SK-N-SH treated with all-trans-retinoic acid at 6 μM for 48 hours (cell line): ENCODE results near the gene IKZF2.

Experiments
- ATAC-seq: fragments of 200-7000 bp; cut with Tn5 transposase; 3 replicates; pipeline ENCODE4 v1.9.1; 2020; ENCODE audit warnings: mild to moderate bottlenecking, moderate library complexity
- CSDC2 ChIP-seq: fragments of 250-450 bp; sonication (Bioruptor Pico); IDR thresholded peaks from 2 replicates; pipeline ENCODE4 v1.5.0; 2020; ENCODE audit warnings: mild to moderate bottlenecking, moderate library complexity
- ESRRG ChIP-seq: fragments of 250-450 bp; sonication (Bioruptor Pico); IDR thresholded peaks from 2 replicates; pipeline ENCODE4 v1.6.1; 2021; ENCODE audit warnings: mild to moderate bottlenecking
- GLIS3 ChIP-seq: fragments of 250-450 bp; sonication (Bioruptor Pico); IDR thresholded peaks from 2 replicates; pipeline ENCODE4 v1.5.0; 2020; ENCODE audit warnings: mild to moderate bottlenecking, moderate library complexity
- ISL1 ChIP-seq: fragments of 250-450 bp; sonication (Bioruptor Pico); IDR thresholded peaks from 2 replicates; pipeline ENCODE4 v2.1.2; 2022; ENCODE audit warnings: mild to moderate bottlenecking, moderate library complexity
- OSR1 ChIP-seq: fragments of 250-450 bp; sonication (Bioruptor Pico); IDR thresholded peaks from 2 replicates; pipeline ENCODE4 v1.8.0; 2022; ENCODE audit warnings: moderate library complexity, mild to moderate bottlenecking, inconsistent platforms
- PPARA ChIP-seq: fragments of 250-450 bp; sonication (Bioruptor Pico); IDR thresholded peaks from 2 replicates; pipeline ENCODE4 v1.5.0; 2020; ENCODE audit warnings: mild to moderate bottlenecking, borderline replicate concordance
- RARB ChIP-seq: fragments of 250-450 bp; sonication (Bioruptor Pico); IDR thresholded peaks from 2 replicates; pipeline ENCODE4 v1.8.0; 2021; ENCODE audit warnings: mild to moderate bottlenecking, moderate library complexity
- SNAI2 ChIP-seq: fragments of 250-450 bp; sonication (Bioruptor Pico); IDR thresholded peaks from 2 replicates; pipeline ENCODE4 v1.5.0; 2020; ENCODE audit warnings: mild to moderate bottlenecking, moderate library complexity
- TCF4 ChIP-seq: fragments of 250-450 bp; sonication (Bioruptor Pico); IDR thresholded peaks from 2 replicates; pipeline ENCODE4 v1.8.0; 2021; ENCODE audit warnings: mild to moderate bottlenecking, moderate library complexity, borderline replicate concordance
- TOX ChIP-seq: fragments of 250-450 bp; sonication (Bioruptor Pico); IDR thresholded peaks from 2 replicates; pipeline ENCODE4 v1.8.0; 2021; ENCODE audit warnings: mild to moderate bottlenecking, moderate library complexity, borderline replicate concordance
- ZC3H10 ChIP-seq: fragments of 250-450 bp; sonication (Bioruptor Pico); IDR thresholded peaks from 2 replicates; pipeline ENCODE4 v1.5.1; 2021; ENCODE audit warnings: mild to moderate bottlenecking, moderate library complexity
- ZFP3 ChIP-seq: fragments of 250-450 bp; sonication (Bioruptor Pico); IDR thresholded peaks from 2 replicates; pipeline ENCODE4 v1.5.0; 2020; ENCODE audit warnings: mild to moderate bottlenecking, moderate library complexity
- ZNF565 ChIP-seq: fragments of 450-650 bp; formaldehyde crosslinking; conservative IDR thresholded peaks from 2 replicates; pipeline ENCODE4 v1.5.0; 2020; ENCODE audit warnings: low read depth, mild to moderate bottlenecking, moderate library complexity
- ZNF70 ChIP-seq: fragments of 450-650 bp; formaldehyde crosslinking; IDR thresholded peaks from 2 replicates; pipeline ENCODE4 v1.5.0; 2020; ENCODE audit warnings: mild to moderate bottlenecking, moderate library complexity
- TF ChIP-seq, protein P1 (sequence below): fragments of 250-450 bp; sonication (Bioruptor Pico); IDR thresholded peaks from 2 replicates; pipeline ENCODE4 v1.8.0; 2020; ENCODE audit warnings: mild to moderate bottlenecking, moderate library complexity, borderline replicate concordance
- TF ChIP-seq, protein P2 (sequence below): fragments of 250-450 bp; sonication (Bioruptor Pico); IDR thresholded peaks from 2 replicates; pipeline ENCODE4 v1.5.1; 2021; ENCODE audit warnings: mild to moderate bottlenecking, moderate library complexity
- TF ChIP-seq, protein P3 (sequence below): fragments of 250-450 bp; sonication (Bioruptor Pico); IDR thresholded peaks from 2 replicates; pipeline ENCODE4 v1.8.0; 2021; ENCODE audit warnings: low read depth, mild to moderate bottlenecking, moderate library complexity, borderline replicate concordance
- TF ChIP-seq, protein P4 (sequence below): fragments of 250-450 bp; sonication (Bioruptor Pico); IDR thresholded peaks from 2 replicates; pipeline ENCODE4 v1.5.0; 2020; ENCODE audit warnings: mild to moderate bottlenecking, moderate library complexity

The IKZF2 gene

DNA sequence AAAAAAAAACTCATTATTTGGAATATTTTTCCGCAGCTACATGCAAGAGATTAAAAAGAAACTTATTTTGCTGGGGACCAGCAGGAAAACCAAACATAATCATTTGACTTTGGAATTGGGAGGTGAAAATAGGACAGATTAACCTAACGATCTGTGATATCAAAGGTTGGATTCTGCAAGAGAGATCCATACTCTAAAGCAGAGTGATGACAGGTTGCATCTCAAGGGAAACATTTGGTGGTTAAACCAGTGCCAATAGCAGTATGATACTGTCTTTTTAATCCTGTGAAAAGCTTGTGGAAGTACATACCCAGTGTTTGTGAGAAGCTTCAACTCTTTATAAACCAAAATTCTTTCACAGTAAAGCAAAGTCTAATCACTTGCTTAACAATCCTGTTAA is 5.3 kb upstream of the IKZF2 start:
- ATAC-seq = no peak
- TF ChIP-seq ESRRG (no peak), TCF4 (CRISPR knock-in tag) (no peak), ZFP3 (CRISPR knock-in tag) (no peak), TOX (CRISPR knock-in tag) (no peak), GLIS3 (CRISPR knock-in tag) (no peak), ZNF70 (CRISPR knock-in tag) (no peak), CSDC2 (CRISPR knock-in tag) (no peak), ZC3H10 (CRISPR knock-in tag) (no peak)
- TF ChIP-seq, protein P1, sequence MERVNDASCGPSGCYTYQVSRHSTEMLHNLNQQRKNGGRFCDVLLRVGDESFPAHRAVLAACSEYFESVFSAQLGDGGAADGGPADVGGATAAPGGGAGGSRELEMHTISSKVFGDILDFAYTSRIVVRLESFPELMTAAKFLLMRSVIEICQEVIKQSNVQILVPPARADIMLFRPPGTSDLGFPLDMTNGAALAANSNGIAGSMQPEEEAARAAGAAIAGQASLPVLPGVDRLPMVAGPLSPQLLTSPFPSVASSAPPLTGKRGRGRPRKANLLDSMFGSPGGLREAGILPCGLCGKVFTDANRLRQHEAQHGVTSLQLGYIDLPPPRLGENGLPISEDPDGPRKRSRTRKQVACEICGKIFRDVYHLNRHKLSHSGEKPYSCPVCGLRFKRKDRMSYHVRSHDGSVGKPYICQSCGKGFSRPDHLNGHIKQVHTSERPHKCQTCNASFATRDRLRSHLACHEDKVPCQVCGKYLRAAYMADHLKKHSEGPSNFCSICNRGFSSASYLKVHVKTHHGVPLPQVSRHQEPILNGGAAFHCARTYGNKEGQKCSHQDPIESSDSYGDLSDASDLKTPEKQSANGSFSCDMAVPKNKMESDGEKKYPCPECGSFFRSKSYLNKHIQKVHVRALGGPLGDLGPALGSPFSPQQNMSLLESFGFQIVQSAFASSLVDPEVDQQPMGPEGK (CRISPR knock-in tag) = no peak

DNA sequence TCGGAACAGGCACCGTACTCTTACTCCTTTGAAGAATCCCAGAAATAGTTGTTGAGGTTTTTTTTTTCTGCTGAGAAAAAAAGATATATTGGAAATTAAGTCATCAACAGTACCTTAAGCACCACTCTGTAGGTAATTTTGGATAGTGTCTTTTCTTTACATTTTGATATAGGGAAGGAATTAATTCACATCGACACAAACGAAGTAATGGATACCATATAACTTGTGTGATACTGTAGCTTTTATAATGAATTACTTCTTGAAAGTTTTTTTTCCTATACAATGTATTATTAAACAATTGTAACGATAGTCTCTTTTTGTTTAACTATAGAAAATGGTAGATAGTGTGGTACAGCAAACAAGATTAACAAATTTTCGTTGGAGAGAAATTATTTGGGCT is 1.5 kb upstream of the IKZF2 start:
- no peak for ATAC-seq
- TF ChIP-seq, protein P2, sequence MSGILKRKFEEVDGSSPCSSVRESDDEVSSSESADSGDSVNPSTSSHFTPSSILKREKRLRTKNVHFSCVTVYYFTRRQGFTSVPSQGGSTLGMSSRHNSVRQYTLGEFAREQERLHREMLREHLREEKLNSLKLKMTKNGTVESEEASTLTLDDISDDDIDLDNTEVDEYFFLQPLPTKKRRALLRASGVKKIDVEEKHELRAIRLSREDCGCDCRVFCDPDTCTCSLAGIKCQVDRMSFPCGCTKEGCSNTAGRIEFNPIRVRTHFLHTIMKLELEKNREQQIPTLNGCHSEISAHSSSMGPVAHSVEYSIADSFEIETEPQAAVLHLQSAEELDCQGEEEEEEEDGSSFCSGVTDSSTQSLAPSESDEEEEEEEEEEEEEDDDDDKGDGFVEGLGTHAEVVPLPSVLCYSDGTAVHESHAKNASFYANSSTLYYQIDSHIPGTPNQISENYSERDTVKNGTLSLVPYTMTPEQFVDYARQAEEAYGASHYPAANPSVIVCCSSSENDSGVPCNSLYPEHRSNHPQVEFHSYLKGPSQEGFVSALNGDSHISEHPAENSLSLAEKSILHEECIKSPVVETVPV (CRISPR knock-in tag) = no peak
- TF ChIP-seq ZNF70 (CRISPR knock-in tag) (no peak), ISL1 (no peak), ESRRG (no peak)

DNA sequence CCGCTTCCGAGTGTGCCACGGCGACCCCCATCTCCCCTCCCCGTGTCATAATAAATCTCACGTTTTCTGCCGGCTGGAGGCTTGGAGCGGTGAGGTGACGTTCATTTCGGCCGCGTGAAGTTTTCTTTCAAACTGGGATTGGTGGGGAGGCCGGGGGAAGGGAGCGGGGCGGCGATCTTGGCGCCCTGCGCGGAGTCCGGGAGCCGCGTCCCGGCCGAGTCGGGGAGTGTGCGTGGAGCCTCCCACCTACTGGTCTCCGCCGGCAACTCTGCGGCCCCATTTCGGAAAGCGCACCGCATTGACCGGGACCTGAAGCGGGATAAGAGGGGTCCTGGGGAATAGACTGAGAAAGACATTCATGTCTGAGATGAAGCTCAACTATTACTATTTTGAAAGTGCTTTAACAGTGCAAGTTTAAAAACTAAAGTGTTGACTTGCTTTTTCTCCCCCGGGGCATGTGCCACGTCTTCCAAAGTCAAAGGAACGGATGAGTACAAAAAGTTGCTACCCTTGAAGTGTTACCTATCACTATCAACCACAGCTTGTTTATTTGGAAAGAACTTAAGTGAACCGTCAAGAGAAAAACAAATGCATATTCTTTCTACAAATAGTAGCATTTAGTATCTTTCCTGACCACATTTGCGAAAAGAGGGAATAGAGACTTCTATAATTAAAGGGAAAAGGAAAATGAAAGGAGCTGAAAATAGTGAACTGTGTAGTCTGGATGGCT is 818 bp upstream of the IKZF2 start:
- no peak for TF ChIP-seq TCF4 (CRISPR knock-in tag)
- peak; percentile 4; the same call in 1 of the 2 replicates for TF ChIP-seq CSDC2 (CRISPR knock-in tag)
- ATAC-seq = peak; percentile 80

DNA sequence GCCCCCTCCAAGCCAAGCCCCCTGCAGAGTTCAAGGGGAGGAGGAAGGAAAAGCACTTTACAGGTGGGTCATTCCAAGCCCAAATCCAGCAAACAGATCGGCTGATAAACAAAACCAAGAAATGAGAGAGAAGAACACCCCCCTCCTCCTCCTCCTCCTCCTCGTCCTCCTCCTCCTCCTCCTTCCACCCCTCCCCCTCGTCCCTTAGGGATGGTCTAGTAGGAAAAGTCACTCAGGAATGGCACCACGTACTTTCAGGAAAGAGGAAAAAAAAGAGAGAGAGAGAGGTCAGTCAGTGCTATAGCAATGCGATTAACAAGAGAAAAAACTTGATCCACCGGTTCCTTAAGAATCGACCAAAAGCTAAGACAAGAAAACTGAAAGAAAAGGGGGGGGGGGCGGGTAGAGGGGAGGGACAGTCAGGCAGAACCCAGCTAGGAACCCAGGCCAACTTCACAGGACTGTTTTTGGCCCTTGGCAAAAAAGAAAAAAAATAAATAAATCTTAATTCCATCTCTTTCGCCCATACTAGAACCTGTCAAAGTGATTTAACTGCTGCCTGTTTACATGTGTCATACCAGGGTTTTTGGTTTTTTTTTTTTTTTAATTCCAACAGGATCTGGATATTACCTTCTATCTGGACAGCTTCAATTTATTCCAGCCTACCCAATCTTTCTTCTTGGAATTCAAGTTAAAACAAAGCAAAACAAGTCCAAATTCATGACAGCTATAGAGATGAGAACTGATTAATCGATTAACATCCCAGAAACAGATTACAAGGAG is 906 bp downstream of the IKZF2 start:
- peak; percentile 4; the same call in 2 of the 3 replicates for ATAC-seq
- no peak for TF ChIP-seq ZC3H10 (CRISPR knock-in tag)
- TF ChIP-seq, protein P2 (CRISPR knock-in tag) = no peak

DNA sequence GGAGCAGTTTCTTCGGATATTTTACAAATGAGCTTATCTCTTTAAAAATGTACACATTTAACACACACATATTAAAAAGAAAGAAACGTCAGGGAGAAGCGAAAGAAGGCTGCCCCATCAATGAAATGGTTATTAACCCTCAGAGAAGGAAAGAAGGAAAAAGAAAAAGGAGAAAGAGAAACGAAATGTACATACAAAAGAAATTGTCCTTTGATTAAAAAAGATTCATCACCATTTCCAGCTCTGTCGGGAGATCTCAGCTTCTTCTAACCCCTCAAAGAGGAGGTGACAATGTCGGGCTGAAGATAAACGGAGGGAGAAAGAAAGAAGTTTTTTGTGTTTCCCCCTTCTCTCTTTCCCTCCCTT is 1.5 kb downstream of the IKZF2 start:
- no peak for ATAC-seq
- TF ChIP-seq OSR1 (CRISPR knock-in tag) = no peak
- TF ChIP-seq ZFP3 (CRISPR knock-in tag) = no peak
- TF ChIP-seq, protein P3, sequence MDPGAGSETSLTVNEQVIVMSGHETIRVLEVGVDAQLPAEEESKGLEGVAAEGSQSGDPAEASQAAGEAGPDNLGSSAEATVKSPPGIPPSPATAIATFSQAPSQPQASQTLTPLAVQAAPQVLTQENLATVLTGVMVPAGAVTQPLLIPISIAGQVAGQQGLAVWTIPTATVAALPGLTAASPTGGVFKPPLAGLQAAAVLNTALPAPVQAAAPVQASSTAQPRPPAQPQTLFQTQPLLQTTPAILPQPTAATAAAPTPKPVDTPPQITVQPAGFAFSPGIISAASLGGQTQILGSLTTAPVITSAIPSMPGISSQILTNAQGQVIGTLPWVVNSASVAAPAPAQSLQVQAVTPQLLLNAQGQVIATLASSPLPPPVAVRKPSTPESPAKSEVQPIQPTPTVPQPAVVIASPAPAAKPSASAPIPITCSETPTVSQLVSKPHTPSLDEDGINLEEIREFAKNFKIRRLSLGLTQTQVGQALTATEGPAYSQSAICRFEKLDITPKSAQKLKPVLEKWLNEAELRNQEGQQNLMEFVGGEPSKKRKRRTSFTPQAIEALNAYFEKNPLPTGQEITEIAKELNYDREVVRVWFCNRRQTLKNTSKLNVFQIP (CRISPR knock-in tag) = no peak
- no peak for TF ChIP-seq SNAI2 (CRISPR knock-in tag)
- no peak for TF ChIP-seq GLIS3 (CRISPR knock-in tag)
- TF ChIP-seq ZNF565 (CRISPR knock-in tag) = no peak
- TF ChIP-seq, protein P4, sequence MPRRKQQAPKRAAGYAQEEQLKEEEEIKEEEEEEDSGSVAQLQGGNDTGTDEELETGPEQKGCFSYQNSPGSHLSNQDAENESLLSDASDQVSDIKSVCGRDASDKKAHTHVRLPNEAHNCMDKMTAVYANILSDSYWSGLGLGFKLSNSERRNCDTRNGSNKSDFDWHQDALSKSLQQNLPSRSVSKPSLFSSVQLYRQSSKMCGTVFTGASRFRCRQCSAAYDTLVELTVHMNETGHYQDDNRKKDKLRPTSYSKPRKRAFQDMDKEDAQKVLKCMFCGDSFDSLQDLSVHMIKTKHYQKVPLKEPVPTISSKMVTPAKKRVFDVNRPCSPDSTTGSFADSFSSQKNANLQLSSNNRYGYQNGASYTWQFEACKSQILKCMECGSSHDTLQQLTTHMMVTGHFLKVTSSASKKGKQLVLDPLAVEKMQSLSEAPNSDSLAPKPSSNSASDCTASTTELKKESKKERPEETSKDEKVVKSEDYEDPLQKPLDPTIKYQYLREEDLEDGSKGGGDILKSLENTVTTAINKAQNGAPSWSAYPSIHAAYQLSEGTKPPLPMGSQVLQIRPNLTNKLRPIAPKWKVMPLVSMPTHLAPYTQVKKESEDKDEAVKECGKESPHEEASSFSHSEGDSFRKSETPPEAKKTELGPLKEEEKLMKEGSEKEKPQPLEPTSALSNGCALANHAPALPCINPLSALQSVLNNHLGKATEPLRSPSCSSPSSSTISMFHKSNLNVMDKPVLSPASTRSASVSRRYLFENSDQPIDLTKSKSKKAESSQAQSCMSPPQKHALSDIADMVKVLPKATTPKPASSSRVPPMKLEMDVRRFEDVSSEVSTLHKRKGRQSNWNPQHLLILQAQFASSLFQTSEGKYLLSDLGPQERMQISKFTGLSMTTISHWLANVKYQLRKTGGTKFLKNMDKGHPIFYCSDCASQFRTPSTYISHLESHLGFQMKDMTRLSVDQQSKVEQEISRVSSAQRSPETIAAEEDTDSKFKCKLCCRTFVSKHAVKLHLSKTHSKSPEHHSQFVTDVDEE (CRISPR knock-in tag) = no peak
- TF ChIP-seq CSDC2 (CRISPR knock-in tag) = no peak
- no peak for TF ChIP-seq ZC3H10 (CRISPR knock-in tag)
- TF ChIP-seq, protein P1 (CRISPR knock-in tag) = no peak
- no peak for TF ChIP-seq ESRRG
- no peak for TF ChIP-seq ISL1
- TF ChIP-seq TCF4 (CRISPR knock-in tag) = no peak
- TF ChIP-seq RARB (CRISPR knock-in tag) = no peak
- TF ChIP-seq PPARA = no peak
- TF ChIP-seq, all 23 proteins: peak for 0
